ENCODE results near the gene ODF2.
A peak's percentile ranks its signal among the peaks of the same experiment; 100 is the strongest.
"Not testable (repeated sequence)": the region's sequence is repeated elsewhere in the genome, so short reads cannot be mapped to it uniquely, and the experiment has no call there.

The ODF2 gene

GRCh38 chr9:128455849-128456612, at the start of gene ODF2:
TSS of gene ODF2 (plus strand) at chr9:128456006. CDS start at chr9:128456092, 86 bp downstream.
- DNase-seq (ENCODE audit: low spot score in 2 of 2) (peak; percentile 98 to 99), ATAC-seq (ENCODE audit: low read depth) (peak; percentile 84)
- H3K4me1 Mint-ChIP-seq, result peaks cover 7% of the 10 kb centered on the region
- no peaks in the 10 kb centered on the region for H3K9me3 Mint-ChIP-seq
- peak within 1 kb of the TSS; percentile 92 for H3K4me3 Mint-ChIP-seq
- H3K27me3 Mint-ChIP-seq, result no peaks in the 10 kb centered on the region
- peaks cover 8% of the 10 kb centered on the region for H3K36me3 Mint-ChIP-seq
- peak within 1 kb of the TSS; percentile 92 for H3K27ac Mint-ChIP-seq

GRCh38 chr9:128406848-128407391, 48.9 kb upstream of the ODF2 start:
- Mint-ChIP-seq H3K9me3 (no peaks in the 10 kb centered on the region), H3K27me3 (peaks cover 11% of the 10 kb centered on the region), H3K4me1 (no peaks in the 10 kb centered on the region), H3K27ac (no peak overlapping the region), H3K36me3 (no peaks in the 10 kb centered on the region), H3K4me3 (no peak overlapping the region)
- ATAC-seq (ENCODE audit: low read depth) (no peak), DNase-seq (ENCODE audit: low spot score in 2 of 2) (no peak)

GRCh38 chr9:128408963-128409431, 46.8 kb upstream of the ODF2 start:
- Mint-ChIP-seq H3K27ac (no peak overlapping the region), H3K4me3 (no peak overlapping the region), H3K9me3 (no peaks in the 10 kb centered on the region), H3K4me1 (peaks cover 2% of the 10 kb centered on the region), H3K36me3 (no peaks in the 10 kb centered on the region), H3K27me3 (peaks cover 15% of the 10 kb centered on the region)
- DNase-seq (ENCODE audit: low spot score in 2 of 2), result no peak
- no peak for ATAC-seq (ENCODE audit: low read depth)

- Mint-ChIP-seq H3K4me1 (peaks cover 2% of the 10 kb centered on the region), H3K27me3 (peaks cover 16% of the 10 kb centered on the region), H3K9me3 (no peaks in the 10 kb centered on the region), H3K27ac (no peak overlapping the region), H3K4me3 (no peak overlapping the region), H3K36me3 (no peaks in the 10 kb centered on the region)
- no peak for DNase-seq (ENCODE audit: low spot score in 2 of 2)
- ATAC-seq (ENCODE audit: low read depth), result no peak
These were observed 46.4 kb upstream of the ODF2 start for GRCh38 chr9:128409450-128409849.

GRCh38 chr9:128409978-128410377, 45.8 kb upstream of the ODF2 start:
- ATAC-seq (ENCODE audit: low read depth), result no peak
- H3K27me3 Mint-ChIP-seq, result peaks cover 20% of the 10 kb centered on the region
- H3K9me3 Mint-ChIP-seq, result no peaks in the 10 kb centered on the region
- H3K4me3 Mint-ChIP-seq, result no peak overlapping the region
- H3K4me1 Mint-ChIP-seq, result peaks cover 2% of the 10 kb centered on the region
- no peak for DNase-seq (ENCODE audit: low spot score in 2 of 2)
- H3K36me3 Mint-ChIP-seq, result no peaks in the 10 kb centered on the region
- H3K27ac Mint-ChIP-seq, result no peak overlapping the region

GRCh38 chr9:128411364-128412119, 44.3 kb upstream of the ODF2 start:
- peaks cover 2% of the 10 kb centered on the region for H3K4me1 Mint-ChIP-seq
- H3K4me3 Mint-ChIP-seq, result no peak overlapping the region
- no peak for DNase-seq (ENCODE audit: low spot score in 2 of 2)
- no peak overlapping the region for H3K27ac Mint-ChIP-seq
- H3K36me3 Mint-ChIP-seq, result no peaks in the 10 kb centered on the region
- peaks cover 27% of the 10 kb centered on the region for H3K27me3 Mint-ChIP-seq
- no peaks in the 10 kb centered on the region for H3K9me3 Mint-ChIP-seq
- ATAC-seq (ENCODE audit: low read depth), result no peak

GRCh38 chr9:128412120-128412790, 43.6 kb upstream of the ODF2 start:
- H3K4me3 Mint-ChIP-seq, result no peak overlapping the region
- H3K4me1 Mint-ChIP-seq, result peaks cover 2% of the 10 kb centered on the region
- H3K27ac Mint-ChIP-seq, result no peak overlapping the region
- ATAC-seq (ENCODE audit: low read depth) (peak; percentile 38), DNase-seq (ENCODE audit: low spot score in 2 of 2) (no peak)
- H3K36me3 Mint-ChIP-seq, result no peaks in the 10 kb centered on the region
- no peaks in the 10 kb centered on the region for H3K9me3 Mint-ChIP-seq
- H3K27me3 Mint-ChIP-seq, result peaks cover 28% of the 10 kb centered on the region

- not testable (repeated sequence) for H3K36me3 Mint-ChIP-seq; ATAC-seq (ENCODE audit: low read depth); H3K9me3 Mint-ChIP-seq; H3K4me1 Mint-ChIP-seq; DNase-seq (ENCODE audit: low spot score in 2 of 2); H3K4me3 Mint-ChIP-seq
- Mint-ChIP-seq H3K27ac (peak overlapping the region; percentile 17), H3K27me3 (peaks cover 28% of the 10 kb centered on the region)
These were observed 42.1 kb upstream of the ODF2 start for GRCh38 chr9:128413728-128414127.

GRCh38 chr9:128414461-128414860, 41.3 kb upstream of the ODF2 start:
- no peak for DNase-seq (ENCODE audit: low spot score in 2 of 2)
- H3K9me3 Mint-ChIP-seq, result no peaks in the 10 kb centered on the region
- H3K36me3 Mint-ChIP-seq, result no peaks in the 10 kb centered on the region
- ATAC-seq (ENCODE audit: low read depth), result no peak
- H3K4me3 Mint-ChIP-seq, result no peak overlapping the region
- peaks cover 2% of the 10 kb centered on the region for H3K4me1 Mint-ChIP-seq
- H3K27ac Mint-ChIP-seq, result no peak overlapping the region
- peaks cover 28% of the 10 kb centered on the region for H3K27me3 Mint-ChIP-seq

GRCh38 chr9:128415281-128415680, 40.5 kb upstream of the ODF2 start:
- ATAC-seq (ENCODE audit: low read depth) (no peak), DNase-seq (ENCODE audit: low spot score in 2 of 2) (no peak)
- Mint-ChIP-seq H3K27me3 (peaks cover 28% of the 10 kb centered on the region), H3K4me1 (peaks cover 2% of the 10 kb centered on the region), H3K4me3 (no peak overlapping the region), H3K27ac (no peak overlapping the region), H3K9me3 (no peaks in the 10 kb centered on the region), H3K36me3 (no peaks in the 10 kb centered on the region)

GRCh38 chr9:128416014-128416413, 39.8 kb upstream of the ODF2 start:
- no peaks in the 10 kb centered on the region for H3K36me3 Mint-ChIP-seq
- no peaks in the 10 kb centered on the region for H3K9me3 Mint-ChIP-seq
- H3K27me3 Mint-ChIP-seq, result peaks cover 28% of the 10 kb centered on the region
- DNase-seq (ENCODE audit: low spot score in 2 of 2) (no peak), ATAC-seq (ENCODE audit: low read depth) (no peak)
- H3K4me1 Mint-ChIP-seq, result peaks cover 2% of the 10 kb centered on the region
- H3K27ac Mint-ChIP-seq, result no peak overlapping the region
- H3K4me3 Mint-ChIP-seq, result no peak overlapping the region

- no peaks in the 10 kb centered on the region for H3K36me3 Mint-ChIP-seq
- ATAC-seq (ENCODE audit: low read depth) (no peak), DNase-seq (ENCODE audit: low spot score in 2 of 2) (no peak)
- no peaks in the 10 kb centered on the region for H3K9me3 Mint-ChIP-seq
- peaks cover 22% of the 10 kb centered on the region for H3K27me3 Mint-ChIP-seq
- H3K4me3 Mint-ChIP-seq, result no peak overlapping the region
- no peak overlapping the region for H3K27ac Mint-ChIP-seq
- H3K4me1 Mint-ChIP-seq, result peaks cover 5% of the 10 kb centered on the region
These were observed 39.3 kb upstream of the ODF2 start for GRCh38 chr9:128416432-128417019.

GRCh38 chr9:128419061-128419925, 36.5 kb upstream of the ODF2 start:
- H3K9me3 Mint-ChIP-seq, result no peaks in the 10 kb centered on the region
- H3K27ac Mint-ChIP-seq, result no peak overlapping the region
- H3K4me3 Mint-ChIP-seq, result peak overlapping the region; percentile 80
- ATAC-seq (ENCODE audit: low read depth) (no peak), DNase-seq (ENCODE audit: low spot score in 2 of 2) (no peak)
- H3K36me3 Mint-ChIP-seq, result no peaks in the 10 kb centered on the region
- peaks cover 16% of the 10 kb centered on the region for H3K27me3 Mint-ChIP-seq
- peaks cover 3% of the 10 kb centered on the region for H3K4me1 Mint-ChIP-seq

All from memory B cell (primary cell).